ENCODE data around the gene YBX1. TPM values are rescaled to one million over a fixed set of nuclear protein-coding genes. Genes with fewer than 3 reads are reported as not detected.
A peak's percentile ranks its signal among the peaks of the same experiment; 100 is the strongest.

YBX1 gene
- total RNA-seq, 4 donors from 2014 or later: 236 to 470 (median 287) TPM

DNA sequence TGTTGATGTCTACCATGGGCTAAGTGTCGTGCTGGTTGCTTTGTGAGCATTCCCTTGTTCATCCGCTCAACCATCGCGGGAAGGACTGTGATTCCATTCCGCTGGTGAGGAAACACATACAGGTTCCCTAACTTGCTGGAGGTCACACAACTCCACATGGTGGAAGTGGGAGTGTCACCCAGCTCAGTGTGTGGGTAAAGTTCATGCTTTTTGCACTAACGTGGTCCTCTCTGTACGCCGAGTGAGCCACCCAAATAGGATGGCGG is 61.9 kb downstream of the YBX1 start:
- Histone ChIP-seq H3K27me3 (no peaks in the 10 kb centered on the region), H3K4me1 (no peaks in the 10 kb centered on the region), H3K4me3 (no peak overlapping the region), H3K9me3 (no peaks in the 10 kb centered on the region), H3K27ac (no peak overlapping the region), H3K36me3 (peaks cover 0 to 14% (median 0%) of the 10 kb centered on the region in 3 donors)
- DNase-seq: peak in 1 of 3 donors; percentile 22
- TF ChIP-seq CTCF (IDR thresholded peaks at IDR 0.05) (no peak), POLR2A (IDR thresholded peaks at IDR 0.05) (no peak)

DNA sequence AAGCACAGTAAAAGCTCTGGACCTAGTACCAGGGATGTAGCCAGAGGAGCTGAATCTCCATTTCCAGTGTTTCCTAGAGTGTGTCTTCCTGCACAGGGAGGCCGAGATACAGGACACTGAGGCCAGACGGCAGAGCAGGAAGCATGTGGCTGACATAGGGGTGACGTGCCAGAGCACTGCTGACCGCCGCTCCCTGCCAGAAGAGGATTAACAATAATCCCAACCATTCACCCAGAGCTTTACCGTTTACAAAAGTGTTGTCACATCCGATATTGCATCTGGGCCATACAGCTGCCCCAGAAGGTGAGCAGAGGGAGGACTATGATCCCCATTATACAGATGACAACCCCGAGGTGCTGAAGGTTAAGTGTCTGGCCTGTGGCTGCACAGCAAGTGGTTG is 63.6 kb downstream of the YBX1 start:
- Histone ChIP-seq H3K4me1 (no peaks in the 10 kb centered on the region), H3K9me3 (no peaks in the 10 kb centered on the region), H3K4me3 (no peak overlapping the region), H3K36me3 (peaks cover 0 to 23% (median 0%) of the 10 kb centered on the region in 3 donors), H3K27me3 (no peaks in the 10 kb centered on the region), H3K27ac (no peak overlapping the region)
- TF ChIP-seq CTCF (IDR thresholded peaks at IDR 0.05) (no peak), POLR2A (IDR thresholded peaks at IDR 0.05) (no peak)
- DNase-seq: no peak

- no peak for TF ChIP-seq CTCF (IDR thresholded peaks at IDR 0.05)
- no peak for TF ChIP-seq POLR2A (IDR thresholded peaks at IDR 0.05)
- H3K4me3 ChIP-seq: no peak overlapping the region
- H3K4me1 ChIP-seq: no peaks in the 10 kb centered on the region
- DNase-seq: no peak
- no peaks in the 10 kb centered on the region for H3K27me3 ChIP-seq
- no peak overlapping the region for H3K27ac ChIP-seq
- no peaks in the 10 kb centered on the region for H3K9me3 ChIP-seq
- H3K36me3 ChIP-seq: peaks cover 0 to 25% (median 0%) of the 10 kb centered on the region in 3 donors
These were observed 64.4 kb downstream of the YBX1 start for GRCh38 chr1:42746436-42747105.

GRCh38 chr1:42747125-42747524 is 64.9 kb downstream of the YBX1 start:
- H3K36me3 ChIP-seq: peaks cover 0 to 30% (median 0%) of the 10 kb centered on the region in 3 donors
- H3K9me3 ChIP-seq: no peaks in the 10 kb centered on the region
- peak in 2 of 3 donors; percentile 72 to 73 for DNase-seq
- no peak overlapping the region for H3K27ac ChIP-seq
- no peak overlapping the region for H3K4me3 ChIP-seq
- H3K4me1 ChIP-seq: no peaks in the 10 kb centered on the region
- H3K27me3 ChIP-seq: no peaks in the 10 kb centered on the region
- no peak for TF ChIP-seq POLR2A (IDR thresholded peaks at IDR 0.05)
- TF ChIP-seq CTCF (IDR thresholded peaks at IDR 0.05): peak; percentile 11 to 81 (median 68)

DNA sequence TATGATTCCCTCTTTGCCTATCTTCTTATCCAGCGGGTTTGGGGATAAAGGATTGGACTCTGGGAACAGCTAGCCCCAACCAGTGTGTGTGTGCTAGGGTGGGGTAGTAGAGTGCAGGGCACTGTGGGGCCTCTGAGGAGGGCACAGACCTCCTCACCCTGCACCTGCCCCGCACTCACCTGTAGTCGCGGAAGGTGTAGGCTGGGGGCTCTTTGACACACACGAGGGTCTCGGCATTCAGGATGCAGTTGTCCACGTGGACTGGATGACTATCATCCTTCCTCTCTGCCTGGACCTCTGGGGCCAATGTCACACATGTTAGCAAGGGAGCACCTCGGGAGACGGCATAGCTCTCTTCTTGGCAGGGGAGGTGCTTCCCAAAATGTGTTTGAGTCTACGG is 65.8 kb downstream of the YBX1 start:
- TF ChIP-seq CTCF (IDR thresholded peaks at IDR 0.05): no peak
- TF ChIP-seq POLR2A (IDR thresholded peaks at IDR 0.05): no peak
- DNase-seq: no peak
- H3K4me1 ChIP-seq: no peaks in the 10 kb centered on the region
- no peaks in the 10 kb centered on the region for H3K27me3 ChIP-seq
- H3K36me3 ChIP-seq: peaks cover 0 to 35% (median 0%) of the 10 kb centered on the region in 3 donors
- H3K4me3 ChIP-seq: no peak overlapping the region
- H3K27ac ChIP-seq: no peak overlapping the region
- no peaks in the 10 kb centered on the region for H3K9me3 ChIP-seq

Data from Peyer's patch (tissue), 4 donors.